Tibial nerve (tissue), 4 donors: Measurements from ENCODE around the gene HSF2.

ENCODE experiments used
- CTCF ChIP-seq, 5 experiments: fragments of 200-600 bp in 3 of 5; fragments of 450-650 bp in 2 of 5; sonication (generic) in 3 of 5; IDR thresholded peaks; one replicate each; pipeline ENCODE4 v1.5.1; 2016 to 2019; ENCODE audit warnings: antibody characterized with exemption in 5 of 5, mild to moderate bottlenecking in 3 of 5, moderate library complexity in 2 of 5
- EP300 ChIP-seq, 2 donors: sonication (generic); formaldehyde crosslinking; IDR thresholded peaks; one replicate each; pipeline ENCODE4 v1.6.1; 2017; ENCODE audit warnings: antibody characterized with exemption in 2 of 2, mild to moderate bottlenecking in 1 of 2
- POLR2A ChIP-seq, 2 donors: fragments of 450-650 bp; IDR thresholded peaks; one replicate each; pipeline ENCODE4 v1.6.1; 2017; ENCODE audit warnings: antibody characterized with exemption in 2 of 2, mild to moderate bottlenecking in 2 of 2, moderate library complexity in 2 of 2

DNA sequence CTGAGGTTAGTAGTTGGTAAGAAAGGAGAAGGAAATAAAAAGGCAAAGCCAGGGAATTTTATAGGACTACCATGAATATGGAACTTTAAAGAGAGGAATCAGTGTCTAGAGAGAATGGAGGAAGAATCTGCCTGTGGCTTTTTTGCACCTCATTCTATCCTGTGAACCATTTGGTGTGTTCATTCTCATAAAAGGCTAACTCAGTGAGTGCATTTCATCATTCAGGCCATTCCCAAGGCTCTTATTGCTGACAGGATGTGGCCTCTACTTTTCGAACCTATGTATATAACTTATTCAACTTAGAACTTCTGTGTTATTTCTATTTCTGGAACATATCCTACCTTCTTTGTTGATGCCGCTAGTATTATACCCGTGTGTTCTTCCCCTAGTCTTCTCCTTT lies 27.1 kb downstream of the HSF2 start:
- TF ChIP-seq EP300 (IDR thresholded peaks at IDR 0.05) (no peak), CTCF (IDR thresholded peaks at IDR 0.05) (no peak), POLR2A (IDR thresholded peaks at IDR 0.05) (no peak)
